ENCODE results near the gene KLHL21.
"Not testable (repeated sequence)": the region's sequence is repeated elsewhere in the genome, so short reads cannot be mapped to it uniquely, and the experiment has no call there.

KLHL21 gene, protein sequence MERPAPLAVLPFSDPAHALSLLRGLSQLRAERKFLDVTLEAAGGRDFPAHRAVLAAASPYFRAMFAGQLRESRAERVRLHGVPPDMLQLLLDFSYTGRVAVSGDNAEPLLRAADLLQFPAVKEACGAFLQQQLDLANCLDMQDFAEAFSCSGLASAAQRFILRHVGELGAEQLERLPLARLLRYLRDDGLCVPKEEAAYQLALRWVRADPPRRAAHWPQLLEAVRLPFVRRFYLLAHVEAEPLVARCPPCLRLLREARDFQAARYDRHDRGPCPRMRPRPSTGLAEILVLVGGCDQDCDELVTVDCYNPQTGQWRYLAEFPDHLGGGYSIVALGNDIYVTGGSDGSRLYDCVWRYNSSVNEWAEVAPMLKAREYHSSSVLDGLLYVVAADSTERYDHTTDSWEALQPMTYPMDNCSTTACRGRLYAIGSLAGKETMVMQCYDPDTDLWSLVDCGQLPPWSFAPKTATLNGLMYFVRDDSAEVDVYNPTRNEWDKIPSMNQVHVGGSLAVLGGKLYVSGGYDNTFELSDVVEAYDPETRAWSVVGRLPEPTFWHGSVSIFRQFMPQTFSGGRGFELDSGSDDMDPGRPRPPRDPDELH
- 123 to 291 (median 186) reads per million in 4 experiments for total RNA-seq

DNA sequence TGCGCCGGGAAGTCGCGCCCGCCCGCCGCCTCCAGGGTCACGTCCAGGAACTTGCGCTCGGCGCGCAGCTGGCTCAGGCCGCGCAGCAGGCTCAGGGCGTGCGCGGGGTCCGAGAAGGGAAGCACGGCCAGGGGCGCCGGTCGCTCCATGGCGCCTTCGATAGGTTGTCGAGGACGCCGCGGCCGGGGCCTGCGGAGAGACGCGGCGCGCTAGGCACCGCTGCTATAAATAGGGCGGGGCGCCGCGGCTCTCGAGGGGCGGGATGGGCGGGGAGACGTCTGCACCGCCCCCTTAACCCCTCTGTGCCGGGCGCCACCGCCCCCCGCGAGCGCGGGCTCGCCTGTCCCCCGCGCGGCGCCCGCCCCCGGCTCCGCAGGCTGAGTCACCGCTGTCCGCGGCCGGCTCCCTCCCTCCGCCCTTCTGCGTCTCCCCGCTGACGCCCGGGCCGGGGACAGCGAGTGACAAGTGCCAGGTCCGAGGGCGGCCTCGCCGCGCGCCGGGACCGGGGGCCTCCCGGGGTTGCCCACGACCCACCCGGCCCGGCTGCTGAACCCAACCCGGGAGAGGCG, at the start of gene KLHL21:
KLHL21 (minus strand) TSS at position 201 of the 569 bp plus-strand sequence; CDS start at position 149, 52 bp downstream.
- peak; percentile 72 for DNase-seq

DNA sequence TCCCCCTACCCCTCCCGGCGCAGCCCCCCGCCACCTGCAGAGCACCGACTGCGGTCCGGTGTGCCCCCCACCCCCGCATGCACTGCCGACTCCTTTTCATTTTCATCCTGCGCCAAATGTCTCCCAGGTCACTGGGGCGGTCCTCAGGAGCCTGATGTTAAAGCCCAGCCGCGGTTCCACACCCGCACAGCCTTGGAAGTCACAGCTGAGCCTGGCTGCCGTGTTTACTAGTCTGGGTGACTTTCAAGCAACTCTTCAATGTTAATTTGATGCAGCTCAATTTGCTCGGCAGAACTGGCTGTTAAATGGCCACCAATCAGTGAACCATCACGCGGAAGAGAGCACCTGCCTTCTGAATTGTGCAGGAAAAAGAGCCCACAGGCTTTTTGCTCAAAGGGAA, 49.2 kb upstream of the KLHL21 start:
- no peak for DNase-seq

- no peak for DNase-seq
Measured at GRCh38 chr1:6648556-6648955, 45.9 kb upstream of the KLHL21 start.

GRCh38 chr1:6646499-6647148, 44.0 kb upstream of the KLHL21 start:
- no peak for DNase-seq

- no peak for DNase-seq
Measured at GRCh38 chr1:6645018-6645417, 42.3 kb upstream of the KLHL21 start.

DNA sequence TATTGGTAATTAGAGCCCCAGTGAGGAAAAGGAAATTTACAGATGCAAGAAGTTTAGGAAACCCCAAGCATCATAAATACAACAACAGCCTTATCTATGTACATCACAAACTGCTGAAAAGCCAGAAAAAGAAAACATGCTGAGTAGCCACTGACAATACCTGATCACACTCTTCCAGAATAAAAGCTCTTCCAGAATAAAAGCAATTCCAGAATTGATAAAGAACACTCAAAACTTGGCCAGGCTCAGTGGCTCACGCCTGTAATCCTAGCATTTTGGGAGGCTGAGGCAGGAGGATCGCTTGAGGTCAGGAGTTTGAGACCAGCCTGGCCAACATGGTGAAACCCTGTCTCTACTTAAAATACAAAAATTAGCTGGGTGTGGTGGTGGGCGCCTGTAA, 38.2 kb upstream of the KLHL21 start:
- DNase-seq: not testable (repeated sequence)

DNA sequence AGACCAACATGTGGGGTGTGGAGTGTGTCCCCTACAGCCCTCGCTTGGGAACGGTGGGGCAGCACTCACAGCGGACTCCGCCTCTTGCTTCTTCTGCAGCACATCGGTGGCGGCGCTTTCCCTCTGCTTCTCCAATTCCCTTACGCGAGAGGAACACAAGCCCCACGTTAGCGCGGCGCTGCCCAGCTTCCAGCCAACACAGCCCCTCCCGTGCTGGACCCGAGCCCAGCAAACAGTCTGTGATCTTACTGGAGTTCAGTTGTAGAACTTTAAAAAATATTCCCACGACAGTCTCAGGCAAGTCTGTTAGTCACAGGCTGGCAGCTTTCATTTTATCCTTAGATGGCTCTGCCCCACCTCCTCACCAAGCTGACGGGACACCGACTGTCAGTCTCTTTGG, 35.6 kb upstream of the KLHL21 start:
- no peak for DNase-seq

DNA sequence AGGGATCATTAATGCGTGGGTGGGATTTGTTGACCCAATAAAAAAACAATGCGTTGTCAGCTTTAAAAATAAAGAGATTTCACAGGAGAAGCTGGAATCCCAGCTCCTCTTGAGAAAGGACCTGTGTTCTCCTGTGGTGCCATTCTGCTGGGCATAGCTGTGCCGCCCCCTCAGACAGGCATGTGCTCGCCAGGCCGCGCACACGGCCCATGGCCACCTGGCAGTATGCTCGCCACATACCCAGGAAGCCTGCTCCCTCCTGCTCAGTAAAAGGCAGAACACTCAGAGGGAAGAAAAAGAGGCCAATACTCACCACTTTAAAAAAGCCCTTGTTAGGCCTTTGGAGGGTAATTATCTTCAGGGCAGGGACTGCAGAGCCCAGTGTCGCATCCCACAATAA, 35.1 kb upstream of the KLHL21 start:
- DNase-seq: no peak

DNA sequence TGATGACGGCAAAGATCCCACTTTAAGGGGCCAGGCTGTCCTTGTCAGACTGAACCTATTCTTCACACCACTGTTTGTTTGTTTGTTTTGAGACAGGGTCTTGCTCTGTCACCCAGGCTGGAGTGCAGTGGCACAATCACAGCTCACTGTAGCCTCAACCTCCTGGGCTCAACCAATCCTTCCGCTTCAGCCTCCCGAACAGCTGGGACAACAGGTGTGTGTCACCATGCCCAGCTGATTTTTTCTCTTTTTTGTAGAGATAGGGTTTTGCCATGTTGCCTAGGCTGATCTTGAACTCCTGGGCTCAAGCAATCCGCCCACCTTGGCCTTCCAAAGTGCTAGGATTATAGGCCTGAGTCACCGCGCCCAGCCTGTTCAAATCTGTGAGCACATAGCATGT, 34.1 kb upstream of the KLHL21 start:
- not testable (repeated sequence) for DNase-seq

DNA sequence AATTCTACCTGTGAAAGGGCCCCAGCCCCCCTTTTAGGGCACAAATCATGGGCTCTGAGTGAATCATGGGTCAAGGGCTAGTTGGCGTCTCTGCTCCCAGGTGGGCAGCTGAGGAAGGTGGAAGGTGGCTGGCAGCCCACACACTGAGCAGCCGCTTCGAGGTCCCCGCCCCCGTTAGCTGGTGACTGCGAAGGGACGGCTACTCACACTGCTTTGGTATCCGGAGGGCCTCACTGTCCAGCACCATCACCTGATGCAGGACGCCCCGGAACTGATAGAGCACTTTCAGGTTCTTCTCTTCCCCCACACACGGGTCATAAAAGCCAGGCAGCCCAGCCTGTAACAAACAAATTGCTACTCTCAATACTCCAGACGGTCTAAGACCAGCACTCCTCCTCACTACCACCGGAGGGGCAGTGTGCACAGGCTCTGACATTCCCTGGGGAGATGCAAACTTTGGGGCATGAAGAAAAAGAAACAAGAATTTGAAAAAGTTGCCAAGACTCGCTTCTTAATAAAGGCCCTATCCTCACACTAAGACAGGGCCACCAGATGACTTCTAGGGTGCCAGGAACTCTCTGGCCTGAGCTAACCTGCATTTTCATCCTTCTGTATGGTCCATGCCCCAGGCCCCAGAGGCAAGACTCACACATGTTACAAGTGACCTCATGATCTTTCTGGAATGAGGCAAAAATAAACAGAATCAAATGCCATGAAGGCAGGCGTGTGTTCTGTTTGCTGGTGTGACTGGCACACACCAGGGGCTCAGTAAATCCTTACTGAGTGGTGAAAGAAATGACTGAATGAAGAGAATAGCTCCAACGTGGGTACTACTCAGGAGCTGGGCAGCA, 33.5 kb upstream of the KLHL21 start:
- no peak for DNase-seq

GRCh38 chr1:6635161-6635909, 32.7 kb upstream of the KLHL21 start:
- DNase-seq: no peak

- no peak for DNase-seq
Measured at GRCh38 chr1:6634371-6635052, 31.8 kb upstream of the KLHL21 start.

DNA sequence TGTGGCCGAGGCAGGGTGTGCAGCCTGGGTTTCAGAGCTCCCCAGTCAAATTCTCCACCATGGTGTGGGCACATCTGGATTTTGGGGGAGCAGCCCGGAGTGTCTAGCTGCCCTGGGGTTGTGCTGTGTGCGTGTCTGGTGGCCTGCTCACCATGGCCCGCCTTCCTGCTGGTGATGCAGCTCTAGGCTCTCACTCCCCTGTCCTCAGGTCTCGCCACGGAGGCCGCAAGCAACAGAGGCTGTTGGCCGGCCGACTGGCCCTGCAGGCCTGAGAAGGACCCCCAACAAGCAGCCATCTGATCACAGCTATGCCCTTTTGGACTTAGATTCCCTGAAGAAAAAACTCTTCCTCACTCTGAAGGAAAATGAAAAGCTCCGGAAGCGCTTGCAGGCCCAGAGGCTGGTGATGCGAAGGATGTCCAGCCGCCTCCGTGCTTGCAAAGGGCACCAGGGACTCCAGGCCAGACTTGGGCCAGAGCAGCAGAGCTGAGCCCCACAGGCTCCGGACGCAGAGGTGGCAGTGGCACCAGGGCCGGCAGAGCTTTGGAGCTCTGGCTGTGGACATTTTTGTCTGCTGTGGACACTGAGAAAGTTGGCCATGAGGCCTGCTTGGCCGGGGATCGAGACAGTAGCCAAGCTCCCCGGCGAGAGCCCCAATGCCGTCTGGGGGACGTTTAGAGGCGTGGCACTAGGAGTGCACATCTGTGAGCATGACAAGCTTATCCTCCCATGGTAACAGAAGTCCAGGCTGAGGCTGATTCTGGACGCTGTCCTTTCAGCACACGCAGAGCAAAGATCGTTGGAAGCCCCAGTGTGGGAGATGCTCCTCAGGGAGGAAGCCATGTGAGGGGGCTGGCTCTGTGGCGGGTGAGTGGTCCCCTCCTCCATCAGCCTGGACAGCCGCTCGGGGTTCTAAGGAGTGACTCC, 30.2 kb upstream of the KLHL21 start:
- no peak for DNase-seq

- DNase-seq: no peak
Measured at GRCh38 chr1:6631058-6631457, 28.4 kb upstream of the KLHL21 start.

DNA sequence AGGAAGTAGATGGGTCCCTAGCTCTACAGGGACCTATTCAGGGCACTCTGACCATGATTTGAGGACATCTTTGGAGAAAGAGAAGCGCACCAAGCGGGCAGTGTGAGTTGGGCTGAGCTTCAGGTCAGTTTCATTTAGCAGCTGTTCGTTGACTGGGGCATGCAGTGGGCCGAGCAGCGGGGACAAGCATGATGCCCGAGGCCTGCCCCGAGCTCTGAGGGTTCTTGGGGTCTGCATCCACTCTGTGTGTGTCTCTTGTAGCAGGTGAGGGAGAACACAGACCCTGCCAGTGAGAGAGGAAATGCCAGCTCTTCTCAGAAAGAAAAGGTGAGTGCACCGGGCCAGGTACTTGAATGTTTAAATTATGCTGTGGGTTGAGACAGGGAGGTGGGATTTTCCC, 27.4 kb upstream of the KLHL21 start:
- DNase-seq: no peak

DNA sequence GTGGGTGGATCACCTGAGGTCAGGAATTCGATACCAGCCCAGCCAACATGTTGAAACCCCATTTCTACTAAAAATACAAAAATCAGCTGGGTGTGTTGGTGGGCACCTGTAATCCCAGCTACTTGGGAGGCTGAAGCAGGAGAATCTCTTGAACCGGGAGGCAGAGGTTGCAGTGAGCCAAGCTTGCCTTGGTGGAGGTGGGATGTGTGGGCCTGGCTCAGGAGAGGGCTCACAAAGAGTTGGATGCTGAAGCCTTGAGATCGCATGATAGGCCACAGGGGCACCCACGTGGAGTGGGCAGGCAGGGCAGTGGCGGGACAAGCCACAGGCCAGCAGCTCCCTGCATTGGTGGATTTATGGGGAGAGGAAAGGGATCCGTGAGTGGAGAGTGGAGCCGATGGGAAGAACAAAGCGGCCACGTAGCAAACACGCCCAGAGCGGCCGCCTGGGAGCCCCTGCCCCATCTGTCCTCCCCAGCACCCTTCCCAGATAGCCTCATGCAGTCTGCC, 26.4 kb upstream of the KLHL21 start:
- no peak for DNase-seq

DNA sequence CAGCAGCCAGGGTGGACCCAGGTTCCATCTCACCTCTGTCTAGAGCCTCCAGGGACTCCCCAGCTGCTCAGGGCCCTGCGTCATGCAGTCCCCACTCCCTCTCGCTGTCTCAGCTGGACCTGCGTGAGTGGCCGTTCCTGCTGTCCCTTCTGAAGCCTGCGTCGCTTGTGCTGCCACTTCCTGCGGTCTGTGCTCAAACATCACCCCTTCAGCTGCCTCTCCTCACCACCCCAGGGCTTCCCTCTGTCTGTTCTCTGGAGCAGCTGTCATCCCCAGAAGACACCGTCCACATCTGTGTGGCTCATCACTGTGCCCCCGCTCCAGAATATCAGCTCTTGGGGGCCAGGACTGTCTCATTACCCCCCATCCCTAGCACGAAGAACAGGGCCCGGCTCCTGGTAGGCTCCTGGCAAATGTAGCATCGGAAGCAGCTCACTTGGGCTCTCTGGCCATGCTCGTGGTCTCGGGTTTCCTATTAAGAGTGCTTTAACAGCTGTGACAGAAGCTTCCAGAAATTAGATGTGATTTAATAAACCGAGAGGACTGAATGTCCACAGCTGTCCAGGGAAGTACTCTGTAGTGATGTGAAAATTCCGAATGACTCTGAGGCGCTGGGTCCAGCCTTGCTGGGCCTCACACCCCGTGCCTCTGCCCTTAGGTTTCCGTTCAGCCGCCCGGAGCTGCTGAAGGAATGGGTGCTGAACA, 25.3 kb upstream of the KLHL21 start:
- no peak for DNase-seq

DNA sequence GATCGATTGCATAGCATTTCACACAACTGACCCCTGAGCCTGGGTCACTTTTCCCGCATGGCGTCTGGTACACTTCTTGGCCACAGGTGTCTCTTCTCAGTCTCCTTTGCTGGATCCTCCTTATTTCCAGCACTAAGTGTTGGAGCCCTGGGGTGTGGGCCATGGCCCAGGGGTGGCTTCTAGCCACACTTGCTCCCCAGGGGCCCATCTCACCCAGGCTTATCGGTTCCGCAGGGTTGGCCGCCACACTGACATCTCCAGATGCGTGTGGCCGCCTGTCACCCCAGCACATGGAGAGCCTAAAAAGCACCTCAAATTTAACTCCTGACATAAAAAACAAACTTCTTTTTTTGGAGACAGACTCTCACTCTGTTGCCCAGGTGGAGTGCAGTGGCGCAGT, 24.4 kb upstream of the KLHL21 start:
- DNase-seq: no peak

DNA sequence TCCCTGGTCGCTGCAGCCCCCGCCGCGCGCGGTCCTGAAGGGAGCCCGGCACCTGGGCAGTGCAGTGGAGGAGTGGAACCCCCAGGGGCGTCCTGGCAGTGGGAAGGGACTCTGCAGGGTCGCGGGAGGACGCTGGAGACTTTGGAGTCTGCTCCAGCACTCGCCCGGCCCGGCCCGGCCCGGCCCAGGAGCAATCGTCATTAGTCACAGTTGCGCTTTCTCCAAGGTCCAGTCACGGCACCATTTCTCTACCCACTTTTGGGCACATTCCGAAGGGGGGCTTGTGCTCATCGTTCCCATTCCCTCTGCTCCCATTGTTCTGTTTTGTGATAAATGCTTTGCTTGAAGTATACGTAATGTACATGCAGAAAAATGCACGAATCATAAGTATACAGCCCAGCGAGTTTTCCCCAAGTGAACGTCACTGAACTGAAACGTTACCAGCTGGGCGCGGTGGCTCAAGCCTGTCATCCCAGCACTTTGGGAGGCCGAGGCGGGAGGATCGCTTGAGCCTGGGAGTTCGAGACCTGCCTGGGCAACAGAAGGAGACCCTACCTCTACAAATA, 23.0 kb upstream of the KLHL21 start:
- DNase-seq: no peak

Data from effector CD8-positive, alpha-beta T cell (primary cell).